B cell (primary cell): ENCODE results near the gene OR1L6. TPM values are rescaled to one million over a fixed set of nuclear protein-coding genes. Genes with fewer than 3 reads are reported as not detected.

ENCODE experiments used
- ATAC-seq: fragments of 200-7000 bp; cut with Tn5 transposase; one replicate; pipeline ENCODE4 v1.10.0; 2021; ENCODE audit warnings: low read depth, mild to moderate bottlenecking, moderate number of reproducible peaks, moderate library complexity
- CTCF ChIA-PET: fragments of 350-600 bp; sonication (Branson Sonifier 250); formaldehyde crosslinking; loops from one replicate; lab custom pipeline; 2021; ENCODE audit warnings: antibody characterized with exemption, inconsistent platforms; lab: Charles Lee
- POLR2A ChIA-PET: fragments of 350-600 bp; sonication (Branson Sonifier 250); formaldehyde crosslinking; loops from one replicate; lab custom pipeline; 2021; ENCODE audit warnings: antibody characterized with exemption; lab: Charles Lee
- DNase-seq: peaks from one replicate; pipeline ENCODE4 v3.0.0; 2013
- H2AFZ ChIP-seq: 2 replicates; pipeline ENCODE4 v1.6.1; 2012; ENCODE audit warnings: mild to moderate bottlenecking, low read depth, low read length; ENCODE audit not compliant: insufficient read depth, poor library complexity, severe bottlenecking
- H3K27ac ChIP-seq, 2 donors: 1 replicate in 1 of 2; 2 replicates in 1 of 2; pipeline ENCODE4 v1.5.1; 2012 to 2013; ENCODE audit warnings: low read length in 2 of 2, mild to moderate bottlenecking in 2 of 2, moderate library complexity in 1 of 2
- H3K27me3 ChIP-seq, 4 experiments: fragments of 200-600 bp in 1 of 4; sonication (generic) in 1 of 4; replicated peaks in 1 of 4; 1 replicate in 2 of 4; 2 replicates in 2 of 4; pipeline versions ENCODE4 v1.6.1 to v1.7.0; 2013 to 2016; ENCODE audit warnings: low read length in 3 of 4, mild to moderate bottlenecking in 2 of 4, mixed read lengths in 1 of 4, moderate library complexity in 1 of 4; ENCODE audit not compliant: insufficient read depth in 4 of 4, control insufficient read depth in 3 of 4; ENCODE audit errors: control extremely low read depth in 1 of 4
- H3K36me3 ChIP-seq, 2 experiments: replicated peaks in 1 of 2; 1 replicate in 1 of 2; 2 replicates in 1 of 2; pipeline versions ENCODE4 v1.6.1 to v1.7.1; 2013; ENCODE audit warnings: low read length in 1 of 2; ENCODE audit not compliant: insufficient read depth in 2 of 2, control insufficient read depth in 1 of 2; ENCODE audit errors: control extremely low read depth in 1 of 2, extremely low read depth in 1 of 2
- H3K4me1 ChIP-seq, 2 donors: fragments of 200-600 bp in 1 of 2; sonication (generic) in 1 of 2; 1 replicate in 1 of 2; 2 replicates in 1 of 2; pipeline versions ENCODE4 v1.5.1 to v1.6.1; 2013 to 2017; ENCODE audit warnings: low read length in 2 of 2; ENCODE audit not compliant: control insufficient read depth in 2 of 2, insufficient read depth in 2 of 2
- H3K4me2 ChIP-seq: replicated peaks from 2 replicates; pipeline ENCODE3; 2012; ENCODE audit warnings: mild to moderate bottlenecking, low read depth, low read length; ENCODE audit not compliant: poor library complexity, severe bottlenecking
- H3K4me3 ChIP-seq, 5 experiments: fragments of 200-600 bp in 1 of 5; sonication (generic) in 1 of 5; 1 replicate in 3 of 5; 2 replicates in 2 of 5; pipeline versions ENCODE4 v1.5.1 to v1.7.0; 2011 to 2016; ENCODE audit warnings: low read length in 4 of 5, mild to moderate bottlenecking in 4 of 5, low read depth in 2 of 5, control low read depth in 1 of 5, moderate library complexity in 1 of 5; ENCODE audit not compliant: insufficient read depth in 1 of 5; ENCODE audit errors: control extremely low read depth in 1 of 5, extremely low read depth in 1 of 5
- H3K79me2 ChIP-seq: fragments of 200-600 bp; sonication (generic); one replicate; pipeline ENCODE4 v1.6.0; 2016; ENCODE audit warnings: low read length; ENCODE audit not compliant: control insufficient read depth, insufficient read depth
- H3K9ac ChIP-seq: fragments of 200-600 bp; sonication (generic); 2 replicates; pipeline ENCODE4 v1.6.1; 2017; ENCODE audit warnings: mild to moderate bottlenecking, low read length, moderate library complexity
- H3K9me3 ChIP-seq, 3 donors: one replicate each; pipeline versions ENCODE4 v1.6.1 to v1.7.1; 2013; ENCODE audit warnings: low read length in 2 of 3; ENCODE audit not compliant: control insufficient read depth in 2 of 3, insufficient read depth in 1 of 3; ENCODE audit errors: control extremely low read depth in 1 of 3
- H4K20me1 ChIP-seq: 2 replicates; pipeline ENCODE4 v1.6.0; 2012; ENCODE audit warnings: mild to moderate bottlenecking, low read length; ENCODE audit not compliant: insufficient read depth, control insufficient read depth, poor library complexity, severe bottlenecking
- H3K27ac Mint-ChIP-seq: one replicate; pipeline ENCODE4 v1.8.0; 2021; ENCODE audit warnings: mixed read lengths
- H3K27me3 Mint-ChIP-seq: one replicate; pipeline ENCODE4 v1.8.0; 2021; ENCODE audit warnings: mixed read lengths
- H3K4me1 Mint-ChIP-seq: one replicate; pipeline ENCODE4 v1.8.0; 2021; ENCODE audit warnings: mixed read lengths
- H3K4me3 Mint-ChIP-seq: one replicate; pipeline ENCODE4 v1.8.0; 2021; ENCODE audit warnings: mixed read lengths
- H3K9me3 Mint-ChIP-seq: one replicate; pipeline ENCODE4 v1.8.0; 2022; ENCODE audit warnings: mixed read lengths; ENCODE audit not compliant: insufficient read depth
- CTCF ChIP-seq: fragments of 200-600 bp; IDR thresholded peaks from one replicate; pipeline ENCODE4 v1.8.0; 2022; ENCODE audit warnings: antibody characterized with exemption, mild to moderate bottlenecking
- EZH2 ChIP-seq: IDR thresholded peaks from 2 replicates; pipeline ENCODE4 v1.6.1; 2012; ENCODE audit warnings: borderline replicate concordance, low read depth, mild to moderate bottlenecking, moderate library complexity, low read length; ENCODE audit not compliant: insufficient read depth, poor library complexity, severe bottlenecking
- WGBS: methylation state at CpG from one replicate; pipeline ENCODE4 v1.1.5; 2013; ENCODE audit warnings: missing lambda C conversion rate; ENCODE audit not compliant: insufficient coverage; 5-methylcytosine and 5-hydroxymethylcytosine counted together
- intact Hi-C: fragments of 100-400 bp; cut with micrococcal nuclease; formaldehyde crosslinking; loops from one replicate; pipeline ENCODE4 v1.10.0; 2022
- polyA plus RNA-seq: library from polyadenylated mRNA; depleted of rRNA; stranded (reverse); fragments of >200 nt; gene quantifications from 2 replicates; pipeline ENCODE4 v1.2.3, GENCODE V29; 2012
- total RNA-seq, 2 donors: library from RNA; stranded (reverse); fragments of 120-200 nt in 1 of 2; gene quantifications; 1 replicate in 1 of 2; 2 replicates in 1 of 2; pipeline versions ENCODE4 v1.2.3 to v1.2.4, GENCODE V29; 2013 to 2022

Gene OR1L6
- total and polyA plus RNA-seq, 2 donors (not counting 1 experiment from before 2014, with no cell fraction given), result not detected

DNA sequence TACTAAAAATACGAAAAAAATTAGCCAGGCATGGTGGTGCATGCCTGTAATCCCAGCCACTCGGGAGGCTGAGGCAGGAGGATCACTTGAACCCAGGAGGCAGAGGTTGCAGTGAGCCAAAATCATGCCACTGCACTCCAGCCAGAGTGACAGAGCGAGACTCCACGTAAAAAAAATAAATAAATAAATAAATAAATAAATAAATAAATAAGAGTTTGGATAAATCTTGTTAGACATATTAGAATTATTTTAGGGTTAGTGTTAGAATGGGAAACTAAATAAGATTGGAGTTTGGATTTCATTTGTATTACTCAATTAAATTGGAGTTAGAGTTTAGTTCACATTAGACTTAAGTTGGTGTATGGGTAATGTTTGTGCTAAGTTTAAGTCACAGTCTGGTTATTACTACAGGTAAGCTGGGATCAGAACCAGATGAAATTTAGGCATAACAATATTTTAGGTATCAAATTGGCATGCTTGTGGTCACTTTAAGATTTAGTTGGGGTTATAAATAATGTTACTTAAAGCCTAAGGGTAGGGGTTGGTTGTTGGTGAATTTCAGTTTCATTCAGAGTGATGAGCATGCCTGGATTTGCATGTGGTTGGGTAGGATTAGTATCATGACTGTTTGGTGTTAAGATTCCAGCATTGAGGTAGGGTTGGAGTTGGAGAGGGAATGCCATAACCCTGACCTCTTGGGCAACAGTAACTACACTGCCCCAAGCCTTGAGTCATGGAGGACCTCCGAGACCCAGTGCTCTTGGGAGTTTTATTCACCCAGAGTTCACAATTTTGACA lies 50.0 kb downstream of the OR1L6 start:
- H3K4me3 Mint-ChIP-seq, result no peak overlapping the region
- no peak overlapping the region for H3K9ac ChIP-seq
- intact Hi-C loops, result no loop called here
- no peak for TF ChIP-seq EZH2
- no peak for TF ChIP-seq CTCF
- no peak overlapping the region for H3K27ac ChIP-seq
- H3K27me3 ChIP-seq, result no peaks in the 10 kb centered on the region
- no peak overlapping the region for H3K4me2 ChIP-seq
- H3K27ac Mint-ChIP-seq, result no peak overlapping the region
- no peaks in the 10 kb centered on the region for H3K9me3 Mint-ChIP-seq
- ATAC-seq (no peak), DNase-seq (no peak)
- H3K27me3 Mint-ChIP-seq, result no peaks in the 10 kb centered on the region
- no peak overlapping the region for H3K4me3 ChIP-seq
- no peaks in the 10 kb centered on the region for H3K4me1 ChIP-seq
- CTCF ChIA-PET, result no interaction called here
- POLR2A ChIA-PET, result no interaction called here
- 91% methylated on average over 3 of the region's 5 CpGs for WGBS
- no peak overlapping the region for H2AFZ ChIP-seq
- no peaks in the 10 kb centered on the region for H3K9me3 ChIP-seq
- H3K79me2 ChIP-seq, result no peaks in the 10 kb centered on the region
- H4K20me1 ChIP-seq, result no peaks in the 10 kb centered on the region
- no peaks in the 10 kb centered on the region for H3K4me1 Mint-ChIP-seq
- no peaks in the 10 kb centered on the region for H3K36me3 ChIP-seq

DNA sequence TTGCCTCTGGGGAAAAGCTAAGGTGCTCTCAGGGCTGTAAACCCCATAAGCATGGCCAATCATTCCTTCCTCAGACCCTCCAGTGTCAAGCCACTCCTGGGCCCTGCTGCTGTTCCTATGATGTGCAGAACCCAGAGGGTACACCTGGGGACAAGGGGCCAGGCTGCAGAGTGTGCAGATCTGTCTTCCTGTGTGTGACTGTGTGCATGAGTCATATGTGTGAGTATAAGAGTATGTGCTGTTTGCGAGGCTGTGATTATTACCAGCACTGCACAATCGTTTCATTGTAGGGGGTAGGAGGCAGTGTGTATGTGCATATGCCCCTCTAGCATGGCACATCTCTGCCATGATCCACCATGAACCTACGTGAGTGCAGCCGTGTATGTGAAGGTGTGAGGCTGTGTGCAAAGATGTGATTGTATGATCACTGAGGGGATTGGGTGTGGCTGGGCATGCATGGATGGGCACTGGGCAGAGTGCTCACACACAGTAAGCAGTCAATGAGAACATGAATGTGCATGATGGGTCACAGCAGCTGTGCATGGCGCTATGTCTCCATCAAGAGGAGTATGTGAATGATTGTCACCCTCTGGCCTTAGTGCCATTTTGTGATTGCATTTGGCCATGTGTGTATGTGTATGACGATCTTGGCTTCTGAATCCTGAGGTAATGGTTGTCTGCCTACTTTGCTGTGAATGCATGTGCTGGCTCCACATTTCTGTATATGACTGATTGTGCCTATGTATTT lies 55.4 kb downstream of the OR1L6 start:
- Histone ChIP-seq H3K9ac (no peak overlapping the region), H3K4me3 (no peak overlapping the region), H3K9me3 (no peaks in the 10 kb centered on the region), H3K4me2 (no peak overlapping the region), H3K27ac (no peak overlapping the region), H4K20me1 (no peaks in the 10 kb centered on the region), H3K79me2 (no peaks in the 10 kb centered on the region), H2AFZ (no peak overlapping the region), H3K36me3 (no peaks in the 10 kb centered on the region), H3K27me3 (no peaks in the 10 kb centered on the region), H3K4me1 (no peaks in the 10 kb centered on the region)
- Mint-ChIP-seq H3K27ac (no peak overlapping the region), H3K4me1 (peaks cover 7% of the 10 kb centered on the region), H3K4me3 (no peak overlapping the region), H3K27me3 (no peaks in the 10 kb centered on the region), H3K9me3 (no peaks in the 10 kb centered on the region)
- intact Hi-C loops, result no loop called here
- ChIA-PET POLR2A (no interaction called here), CTCF (no interaction called here)
- TF ChIP-seq EZH2, result no peak
- TF ChIP-seq CTCF, result no peak
- DNase-seq (no peak), ATAC-seq (no peak)
- WGBS, result 87% methylated on average over 6 of the region's 6 CpGs
